Adrenal gland (tissue), 5 donors: ENCODE data around the gene NLRP5.

ENCODE experiments used
- CTCF ChIP-seq, 6 experiments: fragments of 450-650 bp in 4 of 6; fragments of 200-600 bp in 2 of 6; sonication (generic) in 1 of 6; IDR thresholded peaks; 1 replicate in 5 of 6; 2 replicates in 1 of 6; pipeline versions ENCODE4 v1.5.1 to v1.8.0; 2016 to 2021; ENCODE audit warnings: antibody characterized with exemption in 6 of 6, mild to moderate bottlenecking in 2 of 6, moderate library complexity in 1 of 6
- POLR2A ChIP-seq, 2 donors: fragments of 450-650 bp; IDR thresholded peaks; one replicate each; pipeline ENCODE4 v1.6.1; 2017; ENCODE audit warnings: antibody characterized with exemption in 2 of 2, mild to moderate bottlenecking in 2 of 2, moderate library complexity in 1 of 2
- donor health status: DM: no; HTN: no; CAD: no.

- TF ChIP-seq CTCF (IDR thresholded peaks at IDR 0.05) (no peak), POLR2A (IDR thresholded peaks at IDR 0.05) (no peak)
These were observed at the start of gene NLRP5 for GRCh38 chr19:55986487-55986886.
